ENCODE data around the gene TRAT1.

The TRAT1 gene

GRCh38 chr3:108861401-108861800 lies 38.8 kb downstream of the TRAT1 start:
- no peak for DNase-seq (ENCODE audit: low spot score)

- DNase-seq (ENCODE audit: low spot score): peak; percentile 11
Measured at GRCh38 chr3:108862865-108863798, 40.5 kb downstream of the TRAT1 start.

- no peak for DNase-seq (ENCODE audit: low spot score)
Measured at GRCh38 chr3:108863799-108864135, 41.2 kb downstream of the TRAT1 start.

GRCh38 chr3:108877901-108878300 lies 55.3 kb downstream of the TRAT1 start:
- no peak for DNase-seq (ENCODE audit: low spot score)

GRCh38 chr3:108879915-108880314 lies 57.3 kb downstream of the TRAT1 start:
- DNase-seq (ENCODE audit: low spot score): no peak

GRCh38 chr3:108882762-108883161 lies 60.2 kb downstream of the TRAT1 start:
- no peak for DNase-seq (ENCODE audit: low spot score)

- no peak for DNase-seq (ENCODE audit: low spot score)
Measured at GRCh38 chr3:108883373-108883772, 60.8 kb downstream of the TRAT1 start.

- DNase-seq (ENCODE audit: low spot score): no peak
Measured at GRCh38 chr3:108887121-108887520, 64.5 kb downstream of the TRAT1 start.

GRCh38 chr3:108887777-108888176 lies 65.2 kb downstream of the TRAT1 start:
- DNase-seq (ENCODE audit: low spot score): no peak

GRCh38 chr3:108891833-108892232 lies 69.2 kb downstream of the TRAT1 start:
- no peak for DNase-seq (ENCODE audit: low spot score)

GRCh38 chr3:108894981-108895380 lies 72.4 kb downstream of the TRAT1 start:
- no peak for DNase-seq (ENCODE audit: low spot score)

- no peak for DNase-seq (ENCODE audit: low spot score)
Measured at GRCh38 chr3:108897883-108898282, 75.3 kb downstream of the TRAT1 start.

GRCh38 chr3:108899530-108899929 lies 76.9 kb downstream of the TRAT1 start:
- DNase-seq (ENCODE audit: low spot score): no peak

Data from SW480 (cell line).